K562 (cell line): ENCODE results near the gene MYO3B. TPM values are rescaled to one million over a fixed set of nuclear protein-coding genes. Genes with fewer than 3 reads are reported as not detected.

Experiments
- BACH1 ChIP-seq: fragments of 200-800 bp; sonication (Bioruptor generic); IDR thresholded peaks from 2 replicates; pipeline ENCODE4 v1.6.1; 2016; ENCODE audit warnings: missing genetic modification characterization, missing compliant biosample characterization
- BRD9 ChIP-seq: fragments of 450-650 bp; IDR thresholded peaks from 2 replicates; pipeline ENCODE4 v1.6.1; 2018; ENCODE audit warnings: low read depth; ENCODE audit not compliant: partially characterized antibody
- CCAR2 ChIP-seq: fragments of 200-400 bp; formaldehyde crosslinking; IDR thresholded peaks from 2 replicates; pipeline ENCODE4 v1.6.1; 2017; ENCODE audit warnings: mild to moderate bottlenecking, low read depth, low read length
- DMBX1 ChIP-seq: fragments of 250-450 bp; sonication (Bioruptor Pico); IDR thresholded peaks from 2 replicates; pipeline ENCODE4 v1.8.0; 2022; ENCODE audit warnings: inconsistent platforms, mild to moderate bottlenecking, moderate library complexity, borderline replicate concordance
- MAFK ChIP-seq: IDR thresholded peaks from 2 replicates; pipeline ENCODE4 v1.6.1; 2011; ENCODE audit warnings: low read length, improper control_type of control experiment
- RFX5 ChIP-seq: IDR thresholded peaks from 2 replicates; pipeline ENCODE4 v1.6.1; 2011; ENCODE audit warnings: low read depth, mild to moderate bottlenecking, improper control_type of control experiment, low read length
- SMAD4 ChIP-seq: fragments of 250-450 bp; sonication (Bioruptor Pico); conservative IDR thresholded peaks from 2 replicates; pipeline ENCODE4 v1.8.0; 2021; ENCODE audit warnings: inconsistent platforms, mild to moderate bottlenecking, moderate library complexity
- SP2 ChIP-seq: IDR thresholded peaks from 2 replicates; pipeline ENCODE4 v1.6.1; 2011; ENCODE audit warnings: mild to moderate bottlenecking, low read depth, low read length, moderate library complexity; ENCODE audit not compliant: poor library complexity, severe bottlenecking; ENCODE audit errors: extremely low read depth
- TSHZ1 ChIP-seq: fragments of 250-450 bp; sonication (Bioruptor Pico); IDR thresholded peaks from 2 replicates; pipeline ENCODE4 v1.4.0; 2020; ENCODE audit warnings: mild to moderate bottlenecking, moderate library complexity
- USF2 ChIP-seq: sonication (generic); formaldehyde crosslinking; IDR thresholded peaks from 2 replicates; pipeline ENCODE4 v1.5.0; 2020; ENCODE audit warnings: missing genetic modification reagents
- VEZF1 ChIP-seq: fragments of 200-800 bp; sonication (Bioruptor generic); IDR thresholded peaks from 2 replicates; pipeline ENCODE4 v1.6.1; 2017; ENCODE audit warnings: missing genetic modification characterization, missing compliant biosample characterization
- XRCC5 ChIP-seq: fragments of 200-400 bp; formaldehyde crosslinking; IDR thresholded peaks from 2 replicates; pipeline ENCODE4 v1.6.1; 2017; ENCODE audit warnings: low read depth, mild to moderate bottlenecking, low read length
- ZKSCAN8 ChIP-seq: fragments of 200-800 bp; sonication (Bioruptor generic); IDR thresholded peaks from 2 replicates; pipeline ENCODE4 v1.6.1; 2016; ENCODE audit warnings: missing genetic modification characterization, missing compliant biosample characterization
- ZNF121 ChIP-seq: sonication (generic); formaldehyde crosslinking; conservative IDR thresholded peaks from 2 replicates; pipeline ENCODE4 v1.8.0; 2022; ENCODE audit warnings: missing genetic modification reagents
- ZNF583 ChIP-seq: fragments of 250-450 bp; sonication (Bioruptor Pico); IDR thresholded peaks from 2 replicates; pipeline ENCODE4 v1.4.0; 2020
- polyA plus RNA-seq, 8 experiments: library from polyadenylated mRNA; depleted of rRNA in 4 of 8; stranded (reverse) in 5 of 8; unstranded in 3 of 8; fragments of >200 nt; fragmentation: Nextera tagmentation in 2 of 8; fragmentation: Illumina TruSeq in 1 of 8; extraction: Ambion mirVana in 2 of 8; extraction: Trizol in 1 of 8; gene quantifications; 2 replicates each; pipeline versions ENCODE4 v1.2.1 to v1.2.3, GENCODE V29; 2011 to 2014; ENCODE audit warnings: inconsistent platforms in 1 of 8, missing spikeins in 1 of 8
- total RNA-seq, 7 experiments: library from RNA; depleted of rRNA in 6 of 7; stranded (reverse); fragments of >200 nt in 6 of 7; fragmentation: Illumina TruSeq in 2 of 7; extraction: Trizol in 2 of 7; gene quantifications; 2 replicates each; pipeline versions ENCODE4 v1.2.1 to v1.2.3, GENCODE V29; 2011 to 2021; ENCODE audit warnings: low replicate concordance in 1 of 7

Gene MYO3B
- total and polyA plus RNA-seq, 9 of the 15 experiments (the other 6 are each of a cell fraction or from before 2014, with no cell fraction given) = 2.7 to 6.5 (median 3.6) TPM

- 0 out of 2 replicates have a peak, but pooled peaks have one; percentile 23 for TF ChIP-seq USF2 (CRISPR knock-in tag)
- TF ChIP-seq RFX5 = no peak
- TF ChIP-seq VEZF1 (CRISPR knock-in tag) = peak; percentile 45; the same call in 1 of the 2 replicates
- TF ChIP-seq BRD9 = no peak
- TF ChIP-seq ZNF583 (CRISPR knock-in tag) = 0 out of 2 replicates have a peak, but pooled peaks have one; percentile 51
- 0 out of 2 replicates have a peak, but pooled peaks have one; percentile 47 for TF ChIP-seq ZKSCAN8 (CRISPR knock-in tag)
- no peak for TF ChIP-seq SMAD4
- no peak for TF ChIP-seq MAFK
- TF ChIP-seq BACH1 (tag) = peak; percentile 56; the same call in 1 of the 2 replicates
- TF ChIP-seq SP2 = no peak
- TF ChIP-seq ZNF121 (CRISPR knock-in tag) = no peak
- TF ChIP-seq TSHZ1 = 0 out of 2 replicates have a peak, but pooled peaks have one; percentile 20
- no peak for TF ChIP-seq XRCC5
- no peak for TF ChIP-seq CCAR2
- TF ChIP-seq DMBX1 (CRISPR knock-in tag) = peak; percentile 29; the same call in 1 of the 2 replicates
Observed at GRCh38 chr2:170323743-170324142, 145.8 kb downstream of the MYO3B start (continued).
